Left hindlimb (tissue), 1 donor: Measurements from ENCODE around the gene RTN4IP1.
"Not testable (repeated sequence)": the region's sequence is repeated elsewhere in the genome, so short reads cannot be mapped to it uniquely, and the experiment has no call there.

Source experiments
- DNase-seq: peaks from one replicate; pipeline ENCODE4 v3.0.0-alpha.2; 2018

RTN4IP1 gene

DNA sequence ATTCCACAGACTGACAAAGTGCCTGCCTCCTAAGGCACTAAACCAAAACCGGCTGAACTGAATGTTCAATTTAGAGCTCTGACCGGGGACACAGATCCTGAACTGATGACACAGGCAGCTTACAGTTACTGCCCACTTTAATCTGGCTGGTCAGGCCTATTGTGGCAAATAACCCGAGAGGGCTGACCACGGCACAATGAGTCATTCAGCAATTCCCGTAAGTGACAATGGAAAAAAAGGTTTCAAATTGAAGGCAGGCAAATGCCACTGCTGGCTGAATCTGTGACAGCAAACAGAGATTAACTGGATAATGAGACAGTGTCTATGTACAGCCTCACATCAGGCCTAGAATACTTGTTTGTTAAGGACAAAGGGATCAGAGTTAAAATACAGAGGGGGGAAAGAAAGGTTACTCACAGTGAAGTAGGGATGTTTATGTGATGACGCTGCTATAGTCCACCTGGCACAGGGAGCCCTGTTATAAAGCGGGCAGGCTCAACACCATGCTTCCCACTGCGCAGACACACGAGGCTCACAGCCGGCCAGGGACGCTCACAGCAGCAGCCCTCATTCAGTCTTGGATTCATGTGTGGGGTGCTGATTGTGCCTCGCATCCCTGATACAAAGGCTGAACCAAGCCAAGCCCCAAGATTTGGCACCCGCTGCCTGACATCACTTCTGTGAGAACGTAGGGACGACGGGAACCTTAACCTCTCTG, 54.4 kb downstream of the RTN4IP1 start:
- DNase-seq, result peak; percentile 42

DNA sequence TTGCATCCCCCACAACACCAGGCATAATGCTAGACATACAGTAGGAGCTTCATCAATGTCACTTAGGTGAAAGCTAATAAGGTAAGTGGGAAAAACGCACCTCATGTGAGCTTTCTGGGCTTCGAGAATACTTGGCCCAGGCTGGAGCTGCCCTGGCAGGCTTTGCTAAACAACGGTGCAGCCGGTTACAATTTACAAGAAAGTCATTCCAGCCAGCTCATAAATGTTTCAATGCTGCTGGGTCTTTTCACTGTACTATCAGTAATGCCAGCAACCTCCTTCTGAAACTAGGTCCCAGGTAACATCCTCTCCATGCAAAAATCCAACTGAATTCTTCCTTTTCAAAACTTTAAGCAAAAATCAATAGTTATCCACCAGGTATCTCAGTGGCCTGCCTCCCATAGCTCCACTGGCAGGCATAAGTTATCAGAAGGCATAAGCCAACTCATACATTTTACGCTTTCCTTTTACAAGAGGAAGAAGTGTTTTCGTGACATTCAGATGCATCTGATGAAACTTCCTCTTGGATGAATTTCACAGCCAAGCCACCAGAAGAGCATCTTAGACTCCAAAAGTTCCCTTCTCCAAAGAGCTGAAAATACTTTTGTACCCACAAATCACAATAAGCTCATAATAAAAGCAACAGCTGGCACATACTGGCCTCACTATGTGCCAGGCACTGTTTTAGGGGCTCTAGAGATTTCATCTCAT, 56.3 kb downstream of the RTN4IP1 start:
- DNase-seq, result no peak

DNA sequence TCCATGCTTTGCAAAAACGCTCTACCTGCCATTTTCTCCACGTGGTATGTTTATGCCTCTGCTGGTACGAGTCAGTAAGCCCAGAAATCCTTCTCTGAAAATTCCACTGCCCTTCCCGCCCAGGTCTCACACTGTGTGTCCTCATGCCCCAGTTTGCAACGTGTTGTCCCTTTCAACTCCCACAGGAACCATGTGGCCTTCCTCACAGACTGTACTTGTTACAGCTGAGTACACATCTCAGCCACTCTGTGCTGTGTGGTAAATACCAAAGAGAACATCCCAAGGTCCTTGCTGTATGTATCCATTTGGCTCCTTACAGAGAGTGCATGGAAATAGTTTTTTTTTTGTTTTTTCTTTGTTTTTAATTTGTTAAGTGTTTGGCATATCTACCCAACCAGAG, 56.9 kb downstream of the RTN4IP1 start:
- DNase-seq, result no peak

DNA sequence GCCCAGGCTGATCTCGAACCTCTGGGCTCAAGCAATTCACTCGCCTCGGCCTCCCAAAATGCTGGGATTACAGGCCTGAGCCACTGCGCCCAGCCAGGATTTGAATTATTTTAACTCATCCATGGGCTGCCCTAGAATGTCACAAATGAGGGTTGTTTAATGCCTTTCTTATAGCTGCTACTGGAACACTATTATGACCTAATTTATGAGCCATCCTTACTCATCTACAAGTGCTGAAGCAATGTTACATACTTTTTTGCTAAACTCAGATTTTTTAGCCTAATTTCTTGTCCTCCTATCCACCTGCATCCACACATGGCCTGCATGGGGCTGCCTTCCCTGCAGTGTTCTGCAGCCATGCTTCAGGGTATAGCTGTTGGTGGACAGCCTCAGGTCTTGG, 59.9 kb downstream of the RTN4IP1 start:
- no peak for DNase-seq

DNA sequence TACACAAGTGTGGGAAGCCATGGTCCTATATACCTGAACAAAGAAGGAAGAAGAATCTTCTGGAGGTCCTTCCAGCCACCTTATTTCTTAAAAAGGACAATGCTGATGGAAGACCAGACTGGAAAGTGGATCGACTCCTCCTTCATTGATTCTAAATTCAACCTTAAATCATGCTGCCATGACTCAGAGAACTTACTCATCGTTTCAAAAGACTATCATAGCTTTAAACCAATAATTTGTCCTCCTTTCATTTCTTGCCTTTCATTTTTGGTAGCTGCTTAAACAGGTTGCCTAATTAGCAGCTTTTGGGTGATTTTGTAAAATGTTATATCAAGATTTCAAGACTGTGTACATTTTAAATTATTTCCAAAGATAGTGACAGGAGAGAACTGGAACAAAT, 60.8 kb downstream of the RTN4IP1 start:
- no peak for DNase-seq

DNA sequence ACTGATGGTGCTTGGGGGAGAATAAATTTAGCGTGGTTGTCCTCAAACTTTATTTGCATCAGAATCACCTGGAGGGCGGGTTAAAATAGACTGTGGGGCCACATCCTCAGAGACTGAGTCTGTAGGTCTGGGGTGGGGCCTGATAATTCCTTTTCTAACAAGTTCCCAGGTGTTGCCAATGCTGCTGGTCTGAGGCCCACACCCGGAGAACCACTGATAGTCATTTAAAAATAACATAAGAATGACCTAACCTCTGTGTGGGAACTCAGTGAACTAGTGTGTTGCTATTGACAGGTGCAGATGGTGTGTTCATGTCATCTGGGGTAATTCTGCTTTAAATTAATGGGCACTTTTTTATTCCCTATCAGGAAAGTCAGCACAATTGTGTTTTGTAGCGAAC, 64.8 kb downstream of the RTN4IP1 start:
- no peak for DNase-seq

DNA sequence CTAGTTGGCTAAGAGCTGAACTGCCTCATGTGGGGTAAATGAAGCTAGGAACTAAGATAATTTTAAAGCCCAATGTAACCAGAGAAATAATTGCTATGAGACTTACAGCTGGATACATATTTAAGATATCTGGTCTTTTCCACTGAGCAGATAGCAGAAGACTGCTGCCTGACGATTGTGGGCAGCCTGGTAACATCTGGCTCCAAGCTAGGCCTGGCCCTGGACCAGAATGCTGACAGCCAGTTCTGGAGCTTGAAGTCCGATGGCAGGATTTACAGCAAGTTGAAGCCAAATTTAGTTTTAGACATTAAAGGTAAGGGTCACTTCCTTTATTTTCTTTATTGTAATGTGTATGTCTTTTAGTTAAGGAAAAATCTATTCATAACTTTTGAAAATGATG, 65.7 kb downstream of the RTN4IP1 start:
- no peak for DNase-seq

DNA sequence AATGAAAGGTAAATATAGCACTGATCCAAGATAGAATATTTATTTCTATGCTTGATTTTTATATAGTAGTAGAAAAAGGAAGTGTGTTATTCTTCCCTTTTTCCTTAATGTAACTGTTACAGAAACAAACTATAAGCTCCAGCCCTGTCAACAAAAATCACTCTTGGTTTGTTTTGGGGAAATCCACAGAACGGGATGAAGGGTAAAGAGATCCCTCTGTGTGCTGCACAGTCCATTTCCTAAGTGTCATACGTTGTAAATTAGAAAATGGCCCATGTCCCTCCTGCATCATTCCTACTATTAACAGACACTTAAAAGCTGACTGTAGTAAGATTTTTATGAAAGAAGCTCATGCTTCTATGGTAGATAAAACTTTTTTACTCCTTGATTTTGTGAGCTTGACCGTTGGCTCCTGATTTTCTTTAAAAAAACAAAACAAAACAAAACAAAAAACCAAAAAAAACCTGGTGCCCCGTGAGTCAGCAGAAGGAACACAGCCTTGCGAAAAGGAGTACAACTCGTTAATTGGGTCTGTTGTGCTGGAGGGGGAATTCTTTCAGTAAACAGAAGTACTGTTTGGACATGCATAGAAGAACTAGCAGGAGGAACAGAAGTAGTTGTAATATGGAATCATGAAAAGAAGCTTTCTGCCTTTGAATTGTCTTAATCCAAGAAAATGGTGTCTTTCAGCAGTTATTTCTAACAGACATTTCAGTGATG, 67.5 kb downstream of the RTN4IP1 start:
- no peak for DNase-seq

DNA sequence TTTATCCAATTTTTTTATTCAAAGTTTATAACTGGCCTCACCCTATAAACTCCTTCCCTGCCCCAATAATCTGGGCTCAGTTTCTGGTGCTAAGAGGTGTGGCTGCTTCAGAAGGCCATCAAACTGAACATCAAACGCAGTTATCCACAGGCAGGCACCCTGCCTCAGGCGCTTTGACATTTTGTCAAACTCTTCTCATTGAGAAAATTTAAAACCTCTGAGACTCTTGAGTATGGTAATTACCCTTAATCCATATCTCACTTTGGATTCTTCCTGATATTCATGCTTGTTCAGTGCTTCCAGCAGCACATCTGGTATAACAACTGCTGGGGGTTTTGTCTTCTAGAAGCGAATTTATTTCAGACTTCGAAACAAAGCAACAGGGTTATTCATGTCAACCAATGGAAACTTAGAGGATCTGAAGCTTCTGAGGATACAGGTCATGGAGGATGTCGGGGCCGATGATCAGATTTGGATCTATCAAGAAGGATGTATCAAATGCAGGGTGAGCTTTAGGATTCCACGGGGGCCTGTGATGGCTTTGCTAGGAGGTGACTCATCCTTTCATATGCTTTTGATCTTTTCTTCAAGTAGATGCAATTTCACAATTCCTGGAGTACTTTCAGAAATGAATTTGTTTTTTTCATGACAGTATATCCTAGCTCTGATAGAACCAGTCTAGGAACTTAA, 68.2 kb downstream of the RTN4IP1 start:
- DNase-seq, result no peak

DNA sequence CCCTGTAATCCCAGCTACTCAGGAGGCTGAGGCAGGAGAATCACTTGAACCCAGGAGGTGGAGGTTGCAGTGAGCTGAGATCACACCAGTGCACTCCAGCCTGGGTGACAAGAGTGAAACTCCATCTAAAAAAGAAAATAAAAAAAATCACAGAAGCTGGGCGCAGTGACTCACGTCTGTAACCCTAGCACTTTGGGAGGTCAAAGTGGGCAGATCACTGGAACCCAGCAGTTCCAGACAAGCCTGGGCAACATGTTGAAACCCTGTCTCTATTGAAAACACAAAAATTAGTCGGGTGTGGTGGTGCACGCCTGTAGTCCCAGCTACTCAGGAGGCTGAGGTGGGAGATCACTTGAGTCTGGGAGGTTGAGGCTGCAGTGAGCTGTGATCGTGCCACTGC, 69.6 kb downstream of the RTN4IP1 start:
- not testable (repeated sequence) for DNase-seq

DNA sequence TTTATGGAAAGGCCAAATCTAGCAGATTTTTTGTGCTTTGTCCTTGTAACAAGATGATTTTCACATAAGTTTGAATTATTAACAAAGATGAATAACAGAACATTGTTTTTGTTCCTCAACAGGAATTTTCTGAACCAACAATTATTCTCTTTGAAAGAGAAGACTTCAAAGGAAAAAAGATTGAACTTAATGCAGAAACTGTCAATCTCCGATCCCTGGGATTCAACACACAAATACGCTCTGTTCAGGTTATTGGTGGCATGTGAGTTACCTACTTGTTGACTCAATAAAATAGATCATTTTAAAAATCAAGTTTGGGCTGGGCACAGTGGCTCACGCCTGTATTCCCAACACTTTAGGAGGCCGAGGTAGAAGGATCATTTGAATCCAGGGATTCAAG, 70.9 kb downstream of the RTN4IP1 start:
- no peak for DNase-seq

DNA sequence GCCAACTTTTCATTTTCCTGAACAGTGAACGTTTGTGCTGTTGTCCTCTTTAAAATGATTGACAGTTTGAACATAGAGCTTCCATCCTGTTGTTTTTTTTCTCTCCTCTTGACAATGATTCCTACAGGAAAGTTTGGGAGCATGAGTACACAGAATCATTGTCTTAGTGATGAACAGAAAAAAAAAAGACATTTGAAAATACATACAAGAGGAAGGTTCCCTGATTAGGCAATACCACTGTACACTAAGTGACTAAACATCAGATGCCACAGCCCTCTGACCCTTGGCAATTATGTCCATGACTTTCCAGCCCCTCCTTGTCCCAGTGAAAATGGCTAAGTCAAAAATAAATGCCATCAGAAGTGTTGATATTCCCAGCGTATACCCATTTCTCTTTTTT, 71.5 kb downstream of the RTN4IP1 start:
- DNase-seq, result no peak

DNA sequence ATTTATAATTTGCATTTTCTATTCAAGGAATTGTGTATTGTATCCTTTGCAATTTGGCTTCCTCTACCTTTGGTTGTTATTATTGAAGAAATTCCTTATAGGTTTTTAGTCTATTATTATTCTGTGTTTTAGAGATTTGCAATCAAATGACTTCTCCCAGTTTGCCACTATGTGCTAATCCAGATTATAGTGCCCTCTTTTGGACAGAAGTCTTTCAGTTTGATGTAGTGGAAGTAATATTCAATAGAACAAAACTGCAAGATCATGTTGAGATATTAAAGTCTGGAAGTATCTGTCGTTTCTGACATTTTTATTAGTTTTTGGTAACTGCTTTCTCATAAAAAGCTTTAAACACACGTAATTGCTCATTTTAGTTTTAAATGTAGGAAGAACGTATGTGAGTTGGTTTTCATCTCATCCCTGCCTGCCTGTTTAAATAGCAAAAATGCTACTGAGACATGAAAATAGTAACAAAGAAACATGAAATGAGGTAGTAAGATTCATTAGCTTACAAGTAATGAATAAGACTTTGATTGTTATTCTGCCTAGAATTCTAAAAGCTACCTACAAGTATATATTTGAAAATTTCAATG, 72.8 kb downstream of the RTN4IP1 start:
- no peak for DNase-seq

DNA sequence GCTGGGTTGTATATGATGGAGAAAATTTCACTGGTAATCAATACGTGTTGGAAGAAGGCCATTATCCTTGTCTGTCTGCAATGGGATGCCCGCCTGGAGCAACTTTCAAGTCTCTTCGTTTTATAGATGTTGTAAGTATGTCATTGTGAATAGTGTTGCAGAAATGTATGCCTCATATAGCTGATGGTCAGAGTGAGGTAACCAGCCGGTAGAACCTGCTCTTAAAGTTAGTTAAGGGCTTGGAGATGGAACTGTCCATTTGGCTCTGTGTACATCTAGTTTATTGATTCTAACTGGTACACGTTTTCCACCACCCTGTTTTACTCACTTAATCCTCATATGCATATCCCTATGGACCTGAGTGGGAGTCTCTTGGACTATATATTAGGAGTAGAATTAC, 73.5 kb downstream of the RTN4IP1 start:
- DNase-seq, result no peak

DNA sequence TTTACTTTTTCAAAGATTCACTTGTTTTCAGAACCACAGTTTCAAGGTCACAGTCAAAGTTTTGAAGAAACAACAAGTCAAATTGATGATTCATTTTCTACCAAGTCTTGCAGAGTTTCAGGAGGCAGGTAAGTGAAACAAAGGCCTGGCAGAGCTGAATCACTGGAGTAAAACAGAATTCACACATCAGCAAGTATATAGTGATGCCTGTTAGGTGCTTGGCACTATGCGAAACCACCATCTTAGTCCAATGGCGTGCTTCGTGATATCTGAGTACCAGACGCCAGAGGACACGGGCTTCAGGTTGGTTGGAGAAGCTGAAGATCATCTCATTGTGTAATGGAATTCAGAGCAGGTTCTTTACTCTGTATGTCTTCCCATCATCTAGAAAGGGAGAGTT, 75.9 kb downstream of the RTN4IP1 start:
- no peak for DNase-seq

DNA sequence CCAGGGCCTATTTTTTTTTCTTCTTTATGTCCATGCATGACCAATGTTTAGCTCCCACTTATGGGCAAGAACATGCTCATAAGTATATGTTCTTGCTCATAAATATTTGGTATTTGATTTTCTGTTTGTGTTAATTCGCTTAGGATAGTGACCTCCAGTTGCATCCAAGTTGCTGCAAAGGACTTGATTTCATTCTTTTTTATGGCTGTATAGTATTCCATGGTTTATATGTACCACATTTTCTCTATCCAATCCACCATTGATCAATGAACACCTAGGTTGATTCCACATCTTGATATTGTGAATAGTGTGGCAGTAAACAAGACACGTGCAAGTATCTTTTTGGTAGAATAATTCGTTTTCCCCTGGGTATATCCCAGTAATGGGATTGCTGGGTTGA, 78.1 kb downstream of the RTN4IP1 start:
- DNase-seq, result no peak

DNA sequence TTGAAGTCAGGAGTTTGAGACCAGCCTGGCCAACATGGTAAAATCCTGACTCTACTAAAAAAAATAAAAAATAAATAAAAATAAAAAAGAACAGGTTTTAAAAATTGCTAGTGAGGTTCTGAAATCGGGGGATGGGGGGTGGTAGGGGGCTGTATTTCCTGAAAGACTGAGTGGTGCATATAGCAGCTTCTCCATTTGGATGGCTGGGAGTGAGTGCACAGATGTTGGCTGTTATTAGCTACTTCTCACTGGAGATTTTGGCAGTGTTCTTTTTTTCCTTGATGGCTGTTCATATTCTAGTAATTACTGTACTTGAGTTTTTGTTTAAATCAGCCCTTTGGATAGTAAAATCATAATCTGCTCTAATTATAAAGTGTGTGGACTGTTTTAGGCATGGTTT, 79.8 kb downstream of the RTN4IP1 start:
- no peak for DNase-seq

DNA sequence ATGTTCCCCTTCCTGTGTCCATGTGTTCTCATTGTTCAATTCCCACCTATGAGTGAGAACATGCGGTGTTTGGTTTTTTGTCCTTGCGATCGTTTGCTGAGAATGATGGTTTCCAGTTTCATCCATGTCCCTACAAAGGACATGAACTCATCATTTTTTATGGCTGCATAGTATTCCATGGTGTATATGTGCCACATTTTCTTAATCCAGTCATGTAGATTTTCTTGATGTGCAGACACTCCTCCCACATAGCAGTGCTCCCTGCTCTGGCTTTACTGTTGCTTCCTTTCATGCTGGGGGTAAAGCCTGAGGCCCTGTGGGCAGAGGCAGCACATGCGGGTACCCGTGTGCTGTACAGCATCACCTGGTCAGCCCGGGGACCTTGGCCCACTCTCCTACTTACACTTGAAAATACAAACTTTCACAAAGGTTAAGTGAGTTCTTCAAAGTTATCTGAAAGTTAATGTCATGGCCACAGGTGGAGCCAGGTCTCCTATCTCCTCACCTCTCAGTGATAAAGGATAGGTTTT, 80.3 kb downstream of the RTN4IP1 start:
- not testable (repeated sequence) for DNase-seq

DNA sequence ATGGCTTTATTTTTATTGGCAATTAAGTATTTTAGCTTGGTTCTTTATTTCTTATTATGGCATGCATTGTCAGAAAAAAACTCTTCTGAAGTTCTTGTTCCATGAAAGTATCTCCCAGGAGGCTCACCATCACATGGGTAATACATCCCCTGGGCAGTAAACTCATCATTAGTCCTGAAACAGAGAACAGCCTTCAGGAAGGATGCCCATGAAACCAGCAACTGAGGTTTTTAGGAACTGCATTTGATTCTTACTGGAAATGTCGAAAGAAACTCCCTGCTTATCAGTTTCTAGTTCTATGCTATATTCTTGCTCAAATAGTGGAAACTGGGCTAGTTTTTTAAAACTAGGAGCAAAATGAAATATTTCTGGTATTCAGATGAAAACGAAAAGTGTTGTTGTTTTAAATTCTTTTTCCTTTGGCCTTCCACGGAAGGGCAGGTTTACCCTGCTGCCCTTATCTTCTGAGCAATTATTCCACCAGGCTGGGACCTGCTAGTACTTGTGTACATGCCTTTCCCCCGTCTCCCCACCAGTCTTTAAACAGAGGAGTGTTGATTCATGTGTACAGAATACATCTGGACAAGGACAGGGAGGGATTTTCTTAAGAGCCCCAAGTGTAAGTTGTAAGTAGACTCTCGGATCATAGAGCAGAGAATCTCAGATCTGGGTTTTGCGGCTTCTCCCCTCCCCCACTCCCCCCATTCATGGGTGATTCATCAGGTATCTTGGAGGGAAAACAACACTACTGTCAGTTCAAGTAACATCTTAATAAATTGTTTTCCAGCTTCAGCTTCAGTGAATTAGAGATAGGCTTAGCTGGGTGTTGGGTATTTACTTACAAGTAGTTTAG, 81.5 kb downstream of the RTN4IP1 start:
- DNase-seq, result no peak

DNA sequence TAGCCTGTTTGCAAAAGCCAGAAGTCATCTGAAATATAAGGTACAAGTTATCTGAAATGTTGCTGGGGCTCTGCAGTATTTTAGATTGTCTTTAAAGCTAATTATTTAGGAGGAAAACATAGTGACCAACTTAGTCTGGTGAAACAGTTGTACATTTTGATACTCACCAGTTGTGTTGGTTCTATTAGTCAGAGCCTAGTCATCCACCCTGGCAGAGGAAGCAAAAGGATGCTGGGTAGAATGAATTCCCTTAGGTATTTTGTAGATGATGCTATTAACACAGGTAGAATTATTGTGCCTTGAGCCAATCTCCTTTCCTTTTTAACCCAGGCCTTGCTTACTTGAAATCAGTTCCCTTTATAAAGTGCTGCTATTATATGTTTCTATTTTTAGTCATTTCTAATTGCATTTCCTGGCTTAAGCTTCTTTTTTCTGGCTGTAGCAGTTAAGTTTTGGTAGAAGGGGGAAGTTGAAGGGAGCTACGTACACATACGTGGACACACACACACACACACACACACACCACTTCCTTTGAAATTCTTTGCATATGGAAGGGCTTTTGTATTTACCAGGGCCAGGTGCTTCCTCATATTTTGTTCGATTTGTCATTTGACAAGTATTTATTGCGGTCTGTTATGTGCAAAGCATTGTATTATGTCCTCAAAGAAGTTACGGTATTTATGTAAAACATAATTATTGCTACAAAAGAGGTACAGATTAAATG, 82.4 kb downstream of the RTN4IP1 start:
- DNase-seq, result no peak

DNA sequence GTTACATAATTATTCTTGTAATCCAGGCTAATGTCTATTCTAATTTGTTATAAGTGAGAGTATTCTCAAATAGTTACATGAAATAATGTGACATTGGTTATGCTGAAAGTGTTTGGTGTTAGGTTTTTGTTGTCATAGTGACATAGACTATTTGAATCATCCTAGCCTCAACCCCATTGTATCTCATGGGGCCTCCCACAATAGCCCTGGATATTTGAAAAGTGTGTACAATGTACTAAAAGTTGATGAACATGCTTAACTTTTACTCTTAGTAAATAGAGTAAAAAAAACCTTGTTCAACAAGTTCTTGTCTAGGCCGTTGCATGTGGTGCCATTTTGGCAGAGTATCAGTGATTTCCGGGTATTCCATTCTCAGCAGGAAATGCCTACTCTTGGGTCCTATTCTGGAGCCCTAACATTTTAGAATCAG, 83.0 kb downstream of the RTN4IP1 start:
- no peak for DNase-seq
